Activated T-cell treated with anti-CD3 and anti-CD28 coated beads, Interleukin-2, amount 50 U/mL, for 72 hours (primary cell): ENCODE measurements around the gene VASP. TPM values are rescaled to one million over a fixed set of nuclear protein-coding genes. Genes with fewer than 3 reads are reported as not detected.
"Not testable (repeated sequence)": the region's sequence is repeated elsewhere in the genome, so short reads cannot be mapped to it uniquely, and the experiment has no call there.

ENCODE experiments used
- ATAC-seq, 2 donors: fragments of 150-1000 bp; cut with Tn5 transposase; replicated peaks in 1 of 2; 2 replicates each; pipeline ENCODE4 v1.10.0; 2021; ENCODE audit warnings: moderate library complexity in 2 of 2, mild to moderate bottlenecking in 1 of 2
- DNase-seq, 2 donors: peaks; one replicate each; pipeline ENCODE4 v3.0.0; 2021 to 2022; ENCODE audit warnings: mixed read lengths in 1 of 2
- H3K27ac Mint-ChIP-seq: one replicate; pipeline ENCODE4 v1.8.0; 2022; ENCODE audit warnings: mild to moderate bottlenecking, moderate library complexity, mixed read lengths
- H3K27me3 Mint-ChIP-seq: one replicate; pipeline ENCODE4 v1.8.0; 2022; ENCODE audit warnings: low read depth, mixed read lengths
- H3K36me3 Mint-ChIP-seq, 2 donors: one replicate each; pipeline ENCODE4 v1.8.0; 2022; ENCODE audit warnings: mixed read lengths in 2 of 2, mild to moderate bottlenecking in 1 of 2; ENCODE audit not compliant: insufficient read depth in 2 of 2
- H3K4me1 Mint-ChIP-seq: one replicate; pipeline ENCODE4 v1.8.0; 2022; ENCODE audit warnings: low read depth, mixed read lengths
- H3K4me3 Mint-ChIP-seq, 2 donors: one replicate each; pipeline ENCODE4 v1.8.0; 2022; ENCODE audit warnings: mild to moderate bottlenecking in 2 of 2, mixed read lengths in 2 of 2, moderate library complexity in 2 of 2
- H3K9me3 Mint-ChIP-seq, 2 donors: one replicate each; pipeline ENCODE4 v1.8.0; 2022; ENCODE audit warnings: mixed read lengths in 2 of 2
- total RNA-seq, 2 donors: library from RNA; stranded (reverse); gene quantifications; one replicate each; pipeline ENCODE4 v1.2.3, GENCODE V29; 2022

VASP gene
- total RNA-seq, 2 donors from 2014 or later, result 120 to 133 TPM

- peaks cover 4 to 6% of the 10 kb centered on the region in 2 donors for H3K36me3 Mint-ChIP-seq
- peak overlapping the region; percentile 96 for H3K27ac Mint-ChIP-seq
- no peaks in the 10 kb centered on the region for H3K9me3 Mint-ChIP-seq
- H3K27me3 Mint-ChIP-seq, result no peaks in the 10 kb centered on the region
- H3K4me3 Mint-ChIP-seq, result peak overlapping the region; percentile 89 to 98
- H3K4me1 Mint-ChIP-seq, result peaks cover 38% of the 10 kb centered on the region
- ATAC-seq, result peak; percentile 84 to 85
- DNase-seq, result peak; percentile 99 to 100
These were observed 862 bp upstream of the VASP start for GRCh38 chr19:45506246-45506988.

- peak overlapping the region; percentile 91 to 99 for H3K4me3 Mint-ChIP-seq
- H3K9me3 Mint-ChIP-seq, result no peaks in the 10 kb centered on the region
- H3K4me1 Mint-ChIP-seq, result peaks cover 47% of the 10 kb centered on the region
- no peaks in the 10 kb centered on the region for H3K27me3 Mint-ChIP-seq
- peak overlapping the region; percentile 54 for H3K27ac Mint-ChIP-seq
- DNase-seq (no peak), ATAC-seq (no peak)
- peaks cover 4 to 6% of the 10 kb centered on the region in 2 donors for H3K36me3 Mint-ChIP-seq
These were observed 665 bp downstream of the VASP start for GRCh38 chr19:45507872-45508416.

GRCh38 chr19:45508417-45508860 lies 1.2 kb downstream of the VASP start:
- peaks cover 52% of the 10 kb centered on the region for H3K4me1 Mint-ChIP-seq
- peaks cover 4 to 6% of the 10 kb centered on the region in 2 donors for H3K36me3 Mint-ChIP-seq
- ATAC-seq (no peak), DNase-seq (peak; percentile 48 to 61)
- no peaks in the 10 kb centered on the region for H3K27me3 Mint-ChIP-seq
- peak overlapping the region; percentile 54 for H3K27ac Mint-ChIP-seq
- H3K4me3 Mint-ChIP-seq, result peak overlapping the region; percentile 91 to 99
- H3K9me3 Mint-ChIP-seq, result no peaks in the 10 kb centered on the region

GRCh38 chr19:45508861-45509691 lies 1.8 kb downstream of the VASP start:
- no peaks in the 10 kb centered on the region for H3K9me3 Mint-ChIP-seq
- peaks cover 58% of the 10 kb centered on the region for H3K4me1 Mint-ChIP-seq
- ATAC-seq (peak in 1 of 2 donors; percentile 17), DNase-seq (peak; percentile 43 to 64)
- no peaks in the 10 kb centered on the region for H3K27me3 Mint-ChIP-seq
- peaks cover 4 to 6% of the 10 kb centered on the region in 2 donors for H3K36me3 Mint-ChIP-seq
- H3K4me3 Mint-ChIP-seq, result peak overlapping the region; percentile 91 to 99
- H3K27ac Mint-ChIP-seq, result peak overlapping the region; percentile 91

- peak overlapping the region; percentile 91 to 99 for H3K4me3 Mint-ChIP-seq
- H3K9me3 Mint-ChIP-seq, result no peaks in the 10 kb centered on the region
- H3K27me3 Mint-ChIP-seq, result no peaks in the 10 kb centered on the region
- ATAC-seq (no peak), DNase-seq (no peak)
- peak overlapping the region; percentile 36 for H3K27ac Mint-ChIP-seq
- peaks cover 64% of the 10 kb centered on the region for H3K4me1 Mint-ChIP-seq
- peaks cover 4 to 6% of the 10 kb centered on the region in 2 donors for H3K36me3 Mint-ChIP-seq
These were observed 2.4 kb downstream of the VASP start for GRCh38 chr19:45509692-45510015.

- H3K4me3 Mint-ChIP-seq, result peak overlapping the region; percentile 62 to 91
- H3K27me3 Mint-ChIP-seq, ATAC-seq: not testable (repeated sequence)
These were observed 3.1 kb downstream of the VASP start for GRCh38 chr19:45510352-45510751.

GRCh38 chr19:45511074-45511473 lies 3.8 kb downstream of the VASP start:
- no peak for ATAC-seq
- peak overlapping the region; percentile 32 to 66 for H3K4me3 Mint-ChIP-seq
- peak overlapping the region; percentile 83 for H3K27ac Mint-ChIP-seq

More at GRCh38 chr19:45510352-45510751, 3.1 kb downstream of the VASP start:
- Mint-ChIP-seq H3K27ac (peak overlapping the region; percentile 36), H3K4me1 (peaks cover 64% of the 10 kb centered on the region)
- not testable (repeated sequence) for DNase-seq, H3K9me3 Mint-ChIP-seq, H3K36me3 Mint-ChIP-seq

GRCh38 chr19:45512881-45513483 lies 5.7 kb downstream of the VASP start:
- Mint-ChIP-seq H3K4me3 (peak overlapping the region; percentile 13 to 37), H3K36me3 (peaks cover 7 to 9% of the 10 kb centered on the region in 2 donors), H3K27ac (peak overlapping the region; percentile 95), H3K27me3 (no peaks in the 10 kb centered on the region), H3K9me3 (no peaks in the 10 kb centered on the region), H3K4me1 (peaks cover 65% of the 10 kb centered on the region)
- ATAC-seq (no peak), DNase-seq (no peak)

More at GRCh38 chr19:45511074-45511473, 3.8 kb downstream of the VASP start:
- Mint-ChIP-seq H3K27me3 (no peaks in the 10 kb centered on the region), H3K36me3 (peaks cover 5 to 6% of the 10 kb centered on the region in 2 donors), H3K9me3 (no peaks in the 10 kb centered on the region), H3K4me1 (peaks cover 65% of the 10 kb centered on the region)
- DNase-seq, result no peak

- Mint-ChIP-seq H3K9me3 (no peaks in the 10 kb centered on the region), H3K27me3 (no peaks in the 10 kb centered on the region), H3K27ac (peak overlapping the region; percentile 95), H3K36me3 (peaks cover 3 to 8% of the 10 kb centered on the region in 2 donors), H3K4me1 (peaks cover 57% of the 10 kb centered on the region), H3K4me3 (peak overlapping the region; percentile 65 to 66)
- ATAC-seq (peak; percentile 21 to 25), DNase-seq (no peak)
These were observed 7.2 kb downstream of the VASP start for GRCh38 chr19:45514376-45515051.

GRCh38 chr19:45515081-45515624 lies 7.9 kb downstream of the VASP start:
- Mint-ChIP-seq H3K4me3 (peak overlapping the region; percentile 29 to 59), H3K9me3 (no peaks in the 10 kb centered on the region), H3K36me3 (peaks cover 3 to 9% of the 10 kb centered on the region in 2 donors), H3K27me3 (no peaks in the 10 kb centered on the region), H3K4me1 (peaks cover 50% of the 10 kb centered on the region), H3K27ac (peak overlapping the region; percentile 90)
- no peak for DNase-seq
- peak; percentile 39 to 64 for ATAC-seq

GRCh38 chr19:45515807-45516401 lies 8.6 kb downstream of the VASP start:
- H3K27ac Mint-ChIP-seq, result peak overlapping the region; percentile 90
- no peak for DNase-seq
- peaks cover 3 to 10% of the 10 kb centered on the region in 2 donors for H3K36me3 Mint-ChIP-seq
- peaks cover 43% of the 10 kb centered on the region for H3K4me1 Mint-ChIP-seq
- ATAC-seq, result no peak
- H3K27me3 Mint-ChIP-seq, result no peaks in the 10 kb centered on the region
- no peaks in the 10 kb centered on the region for H3K9me3 Mint-ChIP-seq
- H3K4me3 Mint-ChIP-seq, result peak overlapping the region; percentile 12 to 52

- Mint-ChIP-seq H3K4me3 (no peak overlapping the region), H3K36me3 (peaks cover 3 to 10% of the 10 kb centered on the region in 2 donors), H3K27ac (peak overlapping the region; percentile 2), H3K27me3 (no peaks in the 10 kb centered on the region), H3K9me3 (no peaks in the 10 kb centered on the region), H3K4me1 (peaks cover 33% of the 10 kb centered on the region)
- no peak for DNase-seq
- no peak for ATAC-seq
These were observed 10.0 kb downstream of the VASP start for GRCh38 chr19:45517238-45517637.
